MCF 10A (cell line): ENCODE data around the gene PLG. TPM values are rescaled to one million over a fixed set of nuclear protein-coding genes. Genes with fewer than 3 reads are reported as not detected.
A peak's percentile ranks its signal among the peaks of the same experiment; 100 is the strongest.

ENCODE experiments used
- BruUV-seq: library from RNA; stranded (reverse); fragments of 400-500 nt; replicated peaks from 2 replicates; lab custom pipeline; 2021; lab: Mats Ljungman, UMichigan
- CTCF ChIA-PET: fragments of 300-600 bp; sonication (Branson Sonifier 250); formaldehyde crosslinking; extraction: SDS; loops from one replicate; lab custom pipeline; 2021; ENCODE audit warnings: antibody characterized with exemption, inconsistent platforms; lab: Yijun Ruan, JAX
- POLR2A ChIA-PET: fragments of 300-600, 350-650 bp; sonication (Branson Sonifier 250); formaldehyde crosslinking; extraction: SDS; loops from one replicate; lab custom pipeline; 2020; ENCODE audit warnings: antibody characterized with exemption, inconsistent platforms; lab: Yijun Ruan, JAX
- DNase-seq: peaks from one replicate; pipeline ENCODE4 v3.0.0-alpha.2; 2018; ENCODE audit not compliant: unreplicated experiment
- H3K27ac Mint-ChIP-seq: one replicate; pipeline ENCODE4 v1.8.0; 2022; ENCODE audit warnings: mild to moderate bottlenecking, low read depth, mixed read lengths; ENCODE audit not compliant: unreplicated experiment
- H3K27me3 Mint-ChIP-seq: one replicate; pipeline ENCODE4 v1.8.0; 2022; ENCODE audit warnings: mixed read lengths; ENCODE audit not compliant: insufficient read depth, unreplicated experiment
- H3K36me3 Mint-ChIP-seq: one replicate; pipeline ENCODE4 v1.8.0; 2022; ENCODE audit warnings: mild to moderate bottlenecking, moderate library complexity, mixed read lengths; ENCODE audit not compliant: insufficient read depth, unreplicated experiment
- H3K4me1 Mint-ChIP-seq: one replicate; pipeline ENCODE4 v1.8.0; 2022; ENCODE audit warnings: mixed read lengths; ENCODE audit not compliant: insufficient read depth, unreplicated experiment
- H3K4me3 Mint-ChIP-seq: one replicate; pipeline ENCODE4 v1.8.0; 2022; ENCODE audit warnings: mild to moderate bottlenecking, moderate library complexity, mixed read lengths; ENCODE audit not compliant: unreplicated experiment
- H3K9me3 Mint-ChIP-seq: one replicate; pipeline ENCODE4 v1.8.0; 2022; ENCODE audit warnings: mixed read lengths; ENCODE audit not compliant: unreplicated experiment
- intact Hi-C: fragments of 100-400 bp; cut with micrococcal nuclease; formaldehyde crosslinking; loops from 2 replicates; pipeline ENCODE4 v1.14.1; 2022
- total RNA-seq: library from RNA; stranded (reverse); gene quantifications from 2 replicates; pipeline ENCODE4 v1.2.3, GENCODE V29; 2022
- TF ChIP-seq, protein P1 (sequence below): fragments of 200-600 bp; IDR thresholded peaks from one replicate; pipeline ENCODE4 v1.8.0; 2022; ENCODE audit warnings: antibody characterized with exemption, mild to moderate bottlenecking; ENCODE audit not compliant: unreplicated experiment

PLG gene
- total RNA-seq, 1 experiment from 2014 or later = not detected

DNA sequence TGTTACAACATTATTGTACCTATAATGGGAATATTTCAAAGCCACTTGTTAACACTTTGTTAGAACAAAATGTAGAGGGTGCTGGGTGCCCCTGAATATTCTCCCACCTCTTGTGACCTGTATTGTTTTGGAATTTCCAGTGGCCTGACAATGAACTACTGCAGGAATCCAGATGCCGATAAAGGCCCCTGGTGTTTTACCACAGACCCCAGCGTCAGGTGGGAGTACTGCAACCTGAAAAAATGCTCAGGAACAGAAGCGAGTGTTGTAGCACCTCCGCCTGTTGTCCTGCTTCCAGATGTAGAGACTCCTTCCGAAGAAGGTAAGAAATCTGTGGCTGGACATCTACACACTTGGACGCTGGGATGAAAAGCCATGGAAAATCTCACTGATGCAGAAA is 28.9 kb downstream of the PLG start:
- CTCF ChIA-PET = no interaction called here
- Mint-ChIP-seq H3K36me3 (no peaks in the 10 kb centered on the region), H3K9me3 (no peaks in the 10 kb centered on the region), H3K27ac (no peak overlapping the region), H3K4me3 (no peak overlapping the region), H3K27me3 (no peaks in the 10 kb centered on the region), H3K4me1 (no peaks in the 10 kb centered on the region)
- TF ChIP-seq, protein P1, sequence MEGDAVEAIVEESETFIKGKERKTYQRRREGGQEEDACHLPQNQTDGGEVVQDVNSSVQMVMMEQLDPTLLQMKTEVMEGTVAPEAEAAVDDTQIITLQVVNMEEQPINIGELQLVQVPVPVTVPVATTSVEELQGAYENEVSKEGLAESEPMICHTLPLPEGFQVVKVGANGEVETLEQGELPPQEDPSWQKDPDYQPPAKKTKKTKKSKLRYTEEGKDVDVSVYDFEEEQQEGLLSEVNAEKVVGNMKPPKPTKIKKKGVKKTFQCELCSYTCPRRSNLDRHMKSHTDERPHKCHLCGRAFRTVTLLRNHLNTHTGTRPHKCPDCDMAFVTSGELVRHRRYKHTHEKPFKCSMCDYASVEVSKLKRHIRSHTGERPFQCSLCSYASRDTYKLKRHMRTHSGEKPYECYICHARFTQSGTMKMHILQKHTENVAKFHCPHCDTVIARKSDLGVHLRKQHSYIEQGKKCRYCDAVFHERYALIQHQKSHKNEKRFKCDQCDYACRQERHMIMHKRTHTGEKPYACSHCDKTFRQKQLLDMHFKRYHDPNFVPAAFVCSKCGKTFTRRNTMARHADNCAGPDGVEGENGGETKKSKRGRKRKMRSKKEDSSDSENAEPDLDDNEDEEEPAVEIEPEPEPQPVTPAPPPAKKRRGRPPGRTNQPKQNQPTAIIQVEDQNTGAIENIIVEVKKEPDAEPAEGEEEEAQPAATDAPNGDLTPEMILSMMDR = peak; percentile 5
- POLR2A ChIA-PET = no interaction called here
- DNase-seq = peak; percentile 7
- BruUV-seq = no TSS peak
- intact Hi-C loops = loop anchor here (5.0 kb wide), 1 partner anchor 201 kb away; no protein-coding TSS in a partner anchor

DNA sequence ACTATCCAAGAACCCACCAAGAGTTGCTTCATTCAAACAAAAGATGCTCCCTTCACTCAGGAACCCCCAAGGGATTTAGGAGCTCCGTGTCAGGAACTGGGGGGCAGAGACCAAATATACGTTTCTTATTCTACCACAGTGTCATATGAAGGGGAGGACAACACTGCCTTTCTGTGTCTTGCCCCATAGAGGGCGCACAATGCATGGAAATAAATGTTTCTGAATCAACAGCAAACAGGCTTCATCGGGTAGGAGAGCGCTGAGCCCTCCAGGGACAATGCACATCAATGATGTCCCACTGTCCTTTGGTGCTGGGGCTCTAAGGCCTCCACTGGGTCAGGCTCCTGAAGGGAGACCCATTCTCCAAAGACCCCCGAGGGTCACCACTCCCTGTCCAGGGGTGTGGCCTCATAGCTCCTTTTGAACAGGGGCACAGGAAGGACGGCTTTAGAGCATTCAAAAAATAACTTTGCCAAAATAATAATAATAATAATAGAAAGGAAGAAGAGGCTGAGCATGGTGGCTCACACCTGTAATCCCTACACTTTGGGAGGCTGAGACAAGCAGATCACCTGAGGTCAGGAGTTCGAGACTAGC is 31.1 kb downstream of the PLG start:
- Mint-ChIP-seq H3K4me3 (no peak overlapping the region), H3K27ac (no peak overlapping the region), H3K36me3 (no peaks in the 10 kb centered on the region), H3K9me3 (no peaks in the 10 kb centered on the region), H3K27me3 (no peaks in the 10 kb centered on the region), H3K4me1 (peaks cover 6% of the 10 kb centered on the region)
- POLR2A ChIA-PET = interaction anchor here (1.1 to 1.7 kb wide), 3 partner anchors 13 to 638 kb away, joined by 4 read pairs; no protein-coding TSS in a partner anchor
- CTCF ChIA-PET = interaction anchor here (0.6 to 3.4 kb wide), 56 partner anchors 8 to 1253 kb away, joined by 3 to 83 read pairs (median 4); no protein-coding TSS in a partner anchor
- intact Hi-C loops = loop anchor here (1.0 to 5.0 kb wide), 5 partner anchors 34 to 641 kb away; no protein-coding TSS in a partner anchor
- BruUV-seq = no TSS peak
- DNase-seq = peak; percentile 60
- TF ChIP-seq, protein P1 = peak; percentile 85

DNA sequence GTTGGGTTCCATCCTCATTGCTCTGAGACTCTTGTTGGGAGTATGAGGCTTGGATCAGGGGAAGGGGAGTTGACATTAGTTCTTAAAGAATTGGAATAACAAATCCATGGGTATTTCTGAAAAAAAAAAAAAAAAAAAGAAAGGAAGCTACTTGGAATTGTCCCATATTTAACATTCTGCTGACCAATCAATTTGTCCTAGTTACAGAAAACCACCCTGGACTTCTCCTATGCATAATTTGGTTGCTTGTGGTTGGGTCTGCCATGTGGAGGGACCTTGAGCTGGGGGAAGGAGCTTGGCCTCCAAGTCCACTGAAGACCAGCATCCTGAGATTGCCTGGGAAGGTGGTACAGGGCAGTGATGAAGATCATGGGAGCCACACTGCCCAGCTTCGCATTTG is 32.6 kb downstream of the PLG start:
- TF ChIP-seq, protein P1 = no peak
- intact Hi-C loops = loop anchor here (5.0 kb wide), 1 partner anchor 198 kb away; no protein-coding TSS in a partner anchor
- Mint-ChIP-seq H3K9me3 (no peaks in the 10 kb centered on the region), H3K4me1 (peaks cover 10% of the 10 kb centered on the region), H3K27ac (no peak overlapping the region), H3K36me3 (no peaks in the 10 kb centered on the region), H3K4me3 (no peak overlapping the region), H3K27me3 (no peaks in the 10 kb centered on the region)
- ChIA-PET CTCF (interaction anchor here (0.5 to 3.4 kb wide), 14 partner anchors 9 to 638 kb away, joined by 3 to 83 read pairs (median 4); no protein-coding TSS in a partner anchor), POLR2A (interaction anchor here (0.7 to 1.7 kb wide), 3 partner anchors 636 to 1952 kb away, joined by 3 to 4 read pairs (median 3); no protein-coding TSS in a partner anchor)
- DNase-seq = no peak
- no TSS peak for BruUV-seq

DNA sequence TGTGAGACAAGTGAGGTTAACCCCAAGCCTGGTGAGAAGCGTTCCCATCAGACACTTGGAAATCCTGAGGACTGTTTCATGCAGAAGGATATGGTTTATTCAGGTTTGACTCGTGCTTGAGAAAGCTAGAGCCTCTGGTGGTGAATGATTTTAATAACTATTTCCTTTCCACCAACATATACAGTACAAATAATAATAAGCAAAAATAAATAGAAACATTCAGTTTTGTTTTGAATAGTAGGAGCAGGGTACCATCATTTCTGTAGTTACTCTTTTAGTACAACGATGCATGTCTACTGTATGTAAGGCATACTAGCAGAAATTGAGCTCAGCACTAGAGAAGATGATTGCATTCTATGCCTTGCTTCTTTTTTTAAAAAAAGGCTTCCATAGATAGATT is 33.5 kb downstream of the PLG start:
- POLR2A ChIA-PET = interaction anchor here (0.9 kb wide), 1 partner anchor 640 kb away, joined by 4 read pairs; no protein-coding TSS in a partner anchor
- H3K9me3 Mint-ChIP-seq = no peaks in the 10 kb centered on the region
- DNase-seq = no peak
- CTCF ChIA-PET = interaction anchor here (1.1 to 3.4 kb wide), 5 partner anchors 182 to 635 kb away, joined by 3 to 12 read pairs (median 5); no protein-coding TSS in a partner anchor
- no peaks in the 10 kb centered on the region for H3K27me3 Mint-ChIP-seq
- H3K36me3 Mint-ChIP-seq = no peaks in the 10 kb centered on the region
- no peak overlapping the region for H3K4me3 Mint-ChIP-seq
- H3K27ac Mint-ChIP-seq = no peak overlapping the region
- TF ChIP-seq, protein P1 = no peak
- intact Hi-C loops = no loop called here
- no TSS peak for BruUV-seq
- H3K4me1 Mint-ChIP-seq = peaks cover 10% of the 10 kb centered on the region
